GM12873 (cell line): ENCODE measurements around the gene KRT7.

Experiments
- CTCF ChIP-seq: IDR thresholded peaks from 2 replicates; pipeline ENCODE4 v1.5.1; 2012; ENCODE audit warnings: low read depth, mild to moderate bottlenecking, moderate library complexity, low read length, control low read depth; ENCODE audit not compliant: insufficient read depth; ENCODE audit errors: missing control alignments

Gene KRT7

GRCh38 chr12:52255926-52256583 lies 23.0 kb downstream of the KRT7 start:
- no peak for TF ChIP-seq CTCF

- TF ChIP-seq CTCF, result no peak
Measured at GRCh38 chr12:52256584-52256935, 23.5 kb downstream of the KRT7 start.

- TF ChIP-seq CTCF, result no peak
Measured at GRCh38 chr12:52257074-52257551, 24.1 kb downstream of the KRT7 start.

GRCh38 chr12:52258335-52258901 lies 25.4 kb downstream of the KRT7 start:
- TF ChIP-seq CTCF, result no peak

GRCh38 chr12:52259657-52260243 lies 26.7 kb downstream of the KRT7 start:
- no peak for TF ChIP-seq CTCF

GRCh38 chr12:52260361-52261207 lies 27.5 kb downstream of the KRT7 start:
- TF ChIP-seq CTCF, result no peak

DNA sequence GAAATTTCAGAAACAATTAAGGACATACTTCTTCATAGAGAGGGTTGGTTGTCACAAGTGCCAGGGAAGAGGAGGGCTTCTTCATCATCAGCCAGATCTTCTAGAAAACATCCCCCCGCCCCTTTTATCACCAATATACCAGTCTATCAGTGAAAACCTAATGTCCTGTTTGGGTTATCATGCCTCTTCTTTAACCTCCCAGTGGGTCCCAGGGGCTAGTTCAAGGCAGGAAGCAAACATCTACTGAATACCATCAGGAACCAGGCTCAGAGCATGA lies 28.1 kb downstream of the KRT7 start:
- TF ChIP-seq CTCF, result no peak
